Stimulated activated CD4-positive, alpha-beta T cell treated with anti-CD3 and anti-CD28 coated beads, Interleukin-1b, Interleukin-23, amount 100 ng/mL, for 1 hour (primary cell): ENCODE measurements around the gene ADGRB2.

Source experiments
- DNase-seq, 2 donors: peaks; one replicate each; pipeline ENCODE4 v3.0.0-alpha.2; 2020; ENCODE audit warnings: low read depth in 2 of 2

ADGRB2 gene

GRCh38 chr1:31764312-31765040, at the start of gene ADGRB2:
Gene ADGRB2 (minus strand): TSS chr1:31764340. CDS start chr1:31757221, 7,119 bp downstream.
- DNase-seq, result no peak

GRCh38 chr1:31812158-31812829, 48.2 kb upstream of the ADGRB2 start:
- DNase-seq, result no peak

GRCh38 chr1:31811605-31812004, 47.5 kb upstream of the ADGRB2 start:
- no peak for DNase-seq

GRCh38 chr1:31809698-31810097, 45.6 kb upstream of the ADGRB2 start:
- no peak for DNase-seq

GRCh38 chr1:31807273-31808048, 43.3 kb upstream of the ADGRB2 start:
- no peak for DNase-seq

GRCh38 chr1:31805318-31805717, 41.2 kb upstream of the ADGRB2 start:
- DNase-seq, result no peak

GRCh38 chr1:31804098-31804497, 40.0 kb upstream of the ADGRB2 start:
- no peak for DNase-seq

GRCh38 chr1:31803610-31804009, 39.5 kb upstream of the ADGRB2 start:
- DNase-seq, result no peak

GRCh38 chr1:31802190-31803150, 38.3 kb upstream of the ADGRB2 start:
- DNase-seq, result no peak

GRCh38 chr1:31801458-31801857, 37.3 kb upstream of the ADGRB2 start:
- DNase-seq, result no peak

GRCh38 chr1:31800674-31800967, 36.5 kb upstream of the ADGRB2 start:
- no peak for DNase-seq

- no peak for DNase-seq
Observed at GRCh38 chr1:31799895-31800673, 35.9 kb upstream of the ADGRB2 start.

- DNase-seq, result no peak
Observed at GRCh38 chr1:31799196-31799894, 35.2 kb upstream of the ADGRB2 start.

- DNase-seq, result no peak
Observed at GRCh38 chr1:31798433-31799195, 34.5 kb upstream of the ADGRB2 start.

GRCh38 chr1:31798086-31798432, 33.9 kb upstream of the ADGRB2 start:
- no peak for DNase-seq

GRCh38 chr1:31797216-31797615, 33.1 kb upstream of the ADGRB2 start:
- no peak for DNase-seq

- no peak for DNase-seq
Observed at GRCh38 chr1:31796707-31797106, 32.6 kb upstream of the ADGRB2 start.

- DNase-seq, result no peak
Observed at GRCh38 chr1:31795801-31796621, 31.9 kb upstream of the ADGRB2 start.
